Liver (tissue), 3 donors: Measurements from ENCODE around the gene FFAR1.

ENCODE experiments used
- CTCF ChIP-seq: fragments of 150-350 bp; IDR thresholded peaks from 2 replicates; pipeline ENCODE4 v1.5.1; 2017; ENCODE audit warnings: improper control_type of control experiment, low read depth, low read length; ENCODE audit not compliant: missing input control
- MAX ChIP-seq: IDR thresholded peaks from 2 replicates; pipeline ENCODE4 v1.6.1; 2016; ENCODE audit warnings: antibody characterized with exemption
- REST ChIP-seq: IDR thresholded peaks from 2 replicates; pipeline ENCODE4 v1.6.1; 2016; ENCODE audit warnings: antibody characterized with exemption, mild to moderate bottlenecking
- SP1 ChIP-seq: IDR thresholded peaks from 2 replicates; pipeline ENCODE4 v1.6.1; 2018; ENCODE audit warnings: antibody characterized with exemption, mild to moderate bottlenecking
- YY1 ChIP-seq: IDR thresholded peaks from 2 replicates; pipeline ENCODE4 v1.6.1; 2016; ENCODE audit warnings: antibody characterized with exemption, mild to moderate bottlenecking
- ZBTB33 ChIP-seq: IDR thresholded peaks from 2 replicates; pipeline ENCODE4 v1.6.1; 2016; ENCODE audit warnings: antibody characterized with exemption
- donor health status: healthy.
- donor health status: healthy.

- TF ChIP-seq CTCF, result no peak
- TF ChIP-seq MAX, result no peak
- TF ChIP-seq REST, result no peak
- TF ChIP-seq SP1, result no peak
- TF ChIP-seq YY1, result no peak
- TF ChIP-seq ZBTB33, result no peak
Observed at GRCh38 chr19:35311901-35312665, 35.6 kb upstream of the FFAR1 start.
